ENCODE results near the gene SLC9A7. TPM values are rescaled to one million over a fixed set of nuclear protein-coding genes. Genes with fewer than 3 reads are reported as not detected.

SLC9A7 gene
- total RNA-seq, 2 experiments from 2014 or later = 2.9 to 3.9 TPM

DNA sequence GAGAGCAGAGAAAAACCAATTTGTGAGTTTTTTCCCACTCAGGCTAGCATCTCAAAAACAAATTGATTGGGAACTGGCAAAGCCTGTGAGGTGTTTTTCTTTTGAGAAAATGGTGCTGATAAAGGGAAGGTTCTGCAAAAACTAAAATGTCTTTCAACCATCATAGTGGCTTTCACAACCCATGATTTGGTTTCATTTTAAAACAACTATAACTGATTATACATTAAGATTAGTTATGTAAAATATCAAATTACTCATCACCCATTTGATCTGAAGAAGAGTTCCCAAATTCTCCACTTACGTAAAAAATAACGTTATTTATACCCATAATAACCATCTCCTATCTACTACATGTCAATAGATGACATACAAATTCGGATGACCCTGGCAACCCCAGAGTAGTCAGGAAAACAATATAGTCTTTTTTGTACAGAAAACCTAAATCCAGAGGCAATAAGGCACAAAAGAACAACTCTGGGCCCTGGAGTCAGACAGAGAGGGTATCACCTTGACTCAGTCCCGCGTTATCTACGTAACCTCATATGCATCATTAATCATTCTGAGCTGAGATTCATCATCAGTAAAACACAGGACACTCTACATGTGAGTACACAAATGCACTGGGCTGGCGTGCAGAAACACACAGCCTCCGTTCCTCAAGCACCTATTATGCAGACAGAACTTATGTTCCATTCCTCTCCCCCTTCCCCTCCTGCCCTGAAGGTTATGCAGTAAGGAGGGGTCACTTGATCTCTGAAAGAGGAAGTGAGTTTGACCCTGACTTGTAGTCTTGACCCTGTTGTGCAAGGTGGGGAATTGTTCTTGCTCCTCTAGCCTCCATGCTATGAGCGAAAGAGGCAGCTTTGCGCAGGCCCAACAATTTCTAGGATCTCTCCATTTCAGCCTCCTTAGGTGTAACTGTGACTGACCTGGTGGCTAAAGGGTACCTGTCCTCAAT, 82.2 kb downstream of the SLC9A7 start:
- H3K27me3 Mint-ChIP-seq = no peaks in the 10 kb centered on the region
- POLR2A ChIA-PET = no interaction called here
- ATAC-seq (ENCODE audit: low read depth) (no peak), DNase-seq (no peak)
- H3K9me3 Mint-ChIP-seq = no peaks in the 10 kb centered on the region
- H3K4me3 Mint-ChIP-seq = no peak overlapping the region
- no peaks in the 10 kb centered on the region for H3K4me1 Mint-ChIP-seq
- no peak overlapping the region for H3K27ac Mint-ChIP-seq
- peaks cover 4% of the 10 kb centered on the region for H3K36me3 Mint-ChIP-seq

DNA sequence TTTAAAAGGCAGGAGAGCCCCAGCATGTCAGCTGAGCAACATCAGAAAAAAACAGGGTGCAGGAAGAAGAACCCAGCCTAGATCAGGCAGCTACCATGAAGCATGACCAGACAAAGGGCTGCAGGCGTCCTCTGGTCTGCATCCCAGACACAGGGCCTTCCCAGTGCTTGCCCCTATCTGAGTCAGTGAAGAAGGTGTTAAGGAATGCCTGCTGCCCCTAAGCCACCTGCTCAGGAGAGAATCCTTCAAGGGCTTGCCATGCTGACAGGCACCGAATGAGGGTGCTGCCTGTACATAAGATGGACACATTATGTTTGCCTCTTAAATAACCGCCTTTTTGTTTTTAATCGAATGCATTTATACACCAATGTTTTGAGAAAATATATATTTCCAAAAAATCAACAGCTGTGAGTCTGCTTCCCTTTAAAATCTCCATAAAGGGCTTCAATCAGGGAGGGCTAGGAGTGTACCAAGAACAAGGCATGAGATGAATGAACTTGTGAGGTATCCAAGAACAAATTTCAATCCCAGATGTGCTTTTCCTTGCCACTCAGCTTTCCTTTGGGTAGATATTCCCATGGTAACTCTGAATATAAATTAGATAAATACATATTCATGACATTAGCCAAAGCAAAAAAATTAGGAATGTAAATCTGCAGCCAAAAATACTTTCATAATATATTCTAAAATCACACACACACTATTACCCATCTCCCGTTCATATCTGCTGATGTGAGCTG, 85.1 kb downstream of the SLC9A7 start:
- no peaks in the 10 kb centered on the region for H3K4me1 Mint-ChIP-seq
- no peak for ATAC-seq (ENCODE audit: low read depth)
- POLR2A ChIA-PET = no interaction called here

DNA sequence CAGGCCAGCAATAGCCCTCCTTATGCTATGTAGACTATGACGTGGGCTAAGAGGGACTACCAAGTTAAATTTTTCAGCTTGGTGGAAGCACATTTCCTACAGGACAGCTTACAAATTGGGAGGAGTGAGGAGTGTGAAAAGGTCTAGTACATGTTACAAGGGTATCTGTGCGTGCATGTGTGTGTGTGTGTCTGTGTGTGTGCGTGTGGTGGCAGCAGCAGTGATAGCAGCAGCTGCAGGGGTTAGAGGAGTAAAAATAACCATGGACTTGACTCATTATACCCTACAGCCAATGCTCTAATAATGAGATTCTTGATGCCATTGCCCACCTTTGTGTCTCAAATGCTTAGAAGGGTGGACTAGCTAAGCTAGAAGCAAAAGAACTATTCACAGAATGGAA, 88.6 kb downstream of the SLC9A7 start:
- Mint-ChIP-seq H3K4me3 (no peak overlapping the region), H3K36me3 (peaks cover 2% of the 10 kb centered on the region), H3K27ac (no peak overlapping the region), H3K9me3 (no peaks in the 10 kb centered on the region), H3K27me3 (no peaks in the 10 kb centered on the region), H3K4me1 (peaks cover 3% of the 10 kb centered on the region)
- no peak for DNase-seq
- ATAC-seq (ENCODE audit: low read depth) = no peak
- POLR2A ChIA-PET = no interaction called here

More for the DNA sequence above, 85.1 kb downstream of the SLC9A7 start:
- Mint-ChIP-seq H3K36me3 (peaks cover 4% of the 10 kb centered on the region), H3K27ac (no peak overlapping the region), H3K9me3 (no peaks in the 10 kb centered on the region), H3K27me3 (no peaks in the 10 kb centered on the region), H3K4me3 (no peak overlapping the region)
- no peak for DNase-seq

DNA sequence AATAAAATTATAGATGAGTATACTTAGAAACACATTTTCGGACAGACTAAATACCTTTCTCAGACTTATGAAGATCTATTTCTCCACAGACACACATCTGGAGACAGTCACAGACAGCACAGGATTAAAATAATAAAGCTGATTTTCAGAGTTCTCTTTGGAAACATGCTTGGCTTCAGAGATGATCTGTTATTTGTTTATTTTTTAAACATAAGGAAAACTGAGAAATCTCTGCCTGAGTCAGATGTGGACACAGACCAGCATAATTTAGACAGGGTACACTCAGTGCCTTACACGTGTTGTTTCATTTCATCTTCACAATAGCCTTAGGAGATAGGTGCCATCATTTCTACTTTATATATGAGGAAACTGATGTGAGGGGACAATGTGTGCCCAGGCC, 92.1 kb downstream of the SLC9A7 start:
- Mint-ChIP-seq H3K36me3 (peaks cover 7% of the 10 kb centered on the region), H3K4me1 (peaks cover 15% of the 10 kb centered on the region), H3K27me3 (no peaks in the 10 kb centered on the region), H3K9me3 (no peaks in the 10 kb centered on the region), H3K27ac (no peak overlapping the region), H3K4me3 (no peak overlapping the region)
- ATAC-seq (ENCODE audit: low read depth) (no peak), DNase-seq (no peak)
- POLR2A ChIA-PET = no interaction called here

DNA sequence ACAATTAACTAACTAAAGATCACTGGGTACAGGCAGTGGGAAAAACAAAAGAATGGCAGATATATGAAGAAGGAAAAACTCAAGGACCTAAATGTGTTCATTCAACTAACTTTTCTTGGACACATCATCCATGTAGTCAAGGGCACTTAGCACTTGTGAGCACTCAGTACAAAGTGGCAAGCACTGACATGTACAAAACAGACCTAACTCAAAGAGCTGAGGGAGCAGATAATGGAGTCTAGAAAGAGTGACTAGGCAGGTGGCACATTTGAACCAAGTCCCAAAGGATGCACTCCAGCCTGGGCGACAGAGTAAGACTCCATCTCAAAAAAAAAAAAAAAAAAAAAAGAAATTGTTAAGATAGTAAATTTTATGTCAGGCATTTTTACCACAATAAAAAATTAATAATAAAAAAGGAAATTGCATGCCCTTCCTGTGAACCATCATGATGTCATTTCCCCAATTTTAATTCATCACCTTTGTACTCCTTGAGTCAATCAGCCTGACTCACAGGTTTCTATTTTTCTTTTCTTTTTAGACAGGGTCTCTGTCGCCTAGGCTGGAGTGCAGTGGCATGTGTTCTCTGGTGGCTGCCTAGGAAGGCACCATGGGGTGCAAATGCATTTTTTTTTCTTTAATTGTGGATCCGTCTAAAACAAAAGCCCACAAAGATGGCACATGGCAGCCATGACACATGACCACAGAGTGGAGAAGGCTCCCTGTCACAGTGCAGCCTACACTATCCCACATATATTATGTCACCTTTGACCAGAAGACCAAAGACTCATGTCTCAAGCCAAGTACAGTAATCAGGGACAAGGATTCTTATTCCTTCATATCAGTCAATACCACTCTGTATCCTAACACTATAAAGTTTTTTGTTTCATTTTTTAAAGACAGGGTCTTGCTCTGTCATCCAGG, 93.4 kb downstream of the SLC9A7 start:
- Mint-ChIP-seq H3K36me3 (peaks cover 7% of the 10 kb centered on the region), H3K4me1 (peaks cover 15% of the 10 kb centered on the region), H3K27ac (peak overlapping the region; percentile 30), H3K9me3 (no peaks in the 10 kb centered on the region), H3K4me3 (no peak overlapping the region), H3K27me3 (no peaks in the 10 kb centered on the region)
- POLR2A ChIA-PET = no interaction called here
- no peak for DNase-seq
- ATAC-seq (ENCODE audit: low read depth) = no peak

DNA sequence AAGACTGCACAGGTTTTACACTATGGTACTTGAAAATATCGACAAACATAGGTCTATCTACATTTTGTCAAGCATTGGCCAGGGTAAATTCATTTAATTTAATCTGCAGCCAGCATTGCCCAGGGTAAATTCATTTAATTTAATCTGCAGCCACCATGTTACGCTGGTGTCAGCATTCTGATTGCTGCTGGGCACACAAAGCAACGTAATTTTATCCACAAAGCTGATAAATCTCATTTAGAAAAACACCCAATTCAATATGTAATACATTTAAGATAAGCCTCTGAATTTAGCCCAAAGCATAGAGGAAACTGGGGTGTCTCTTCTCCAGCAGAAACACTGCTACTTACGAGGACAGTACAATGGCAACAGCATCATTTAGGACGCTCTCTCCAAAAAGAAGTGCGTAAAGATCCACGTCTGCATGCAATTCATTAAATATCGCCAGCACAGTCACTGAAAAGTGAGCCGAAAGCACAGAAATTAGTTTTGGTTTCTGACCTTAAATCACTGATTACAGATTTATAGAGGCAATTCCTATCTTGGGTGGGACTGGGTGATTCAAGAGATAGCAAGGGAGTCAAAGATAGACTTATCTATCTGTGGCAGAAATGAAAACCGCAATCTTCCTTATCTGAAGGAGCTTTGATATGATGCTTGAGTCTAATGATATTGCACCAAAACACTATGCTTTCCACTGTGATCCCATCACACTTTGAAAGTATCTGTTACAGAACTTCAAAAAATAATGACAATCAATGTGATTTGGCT, 96.5 kb downstream of the SLC9A7 start:
- Mint-ChIP-seq H3K4me3 (no peak overlapping the region), H3K9me3 (no peaks in the 10 kb centered on the region), H3K27me3 (no peaks in the 10 kb centered on the region), H3K27ac (no peak overlapping the region), H3K36me3 (peaks cover 7% of the 10 kb centered on the region), H3K4me1 (peaks cover 15% of the 10 kb centered on the region)
- POLR2A ChIA-PET = no interaction called here
- no peak for DNase-seq
- no peak for ATAC-seq (ENCODE audit: low read depth)

DNA sequence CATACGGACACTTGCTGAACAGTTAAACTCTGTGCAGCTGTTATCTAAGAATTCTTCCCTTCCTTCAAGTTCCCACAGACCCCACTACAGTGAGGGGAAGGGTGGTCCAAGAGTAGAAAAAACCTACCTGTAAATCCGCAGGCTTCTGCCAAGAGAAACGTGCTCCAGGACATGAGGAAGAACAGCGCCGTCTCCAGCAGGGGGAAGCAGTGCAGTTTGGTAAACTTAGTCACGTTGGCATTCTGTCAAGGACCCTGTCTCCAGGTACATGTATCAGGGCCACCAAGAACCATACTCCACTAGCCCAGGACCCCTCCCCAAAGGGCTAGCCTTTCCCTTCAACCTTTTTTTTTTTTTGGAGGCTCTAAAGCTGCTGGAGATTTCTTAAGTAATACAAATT, 105.4 kb downstream of the SLC9A7 start:
- DNase-seq (no peak), ATAC-seq (ENCODE audit: low read depth) (no peak)
- H3K4me1 Mint-ChIP-seq = no peaks in the 10 kb centered on the region
- H3K9me3 Mint-ChIP-seq = no peaks in the 10 kb centered on the region
- no peaks in the 10 kb centered on the region for H3K36me3 Mint-ChIP-seq
- no peak overlapping the region for H3K4me3 Mint-ChIP-seq
- H3K27ac Mint-ChIP-seq = no peak overlapping the region
- no peaks in the 10 kb centered on the region for H3K27me3 Mint-ChIP-seq
- POLR2A ChIA-PET = no interaction called here

DNA sequence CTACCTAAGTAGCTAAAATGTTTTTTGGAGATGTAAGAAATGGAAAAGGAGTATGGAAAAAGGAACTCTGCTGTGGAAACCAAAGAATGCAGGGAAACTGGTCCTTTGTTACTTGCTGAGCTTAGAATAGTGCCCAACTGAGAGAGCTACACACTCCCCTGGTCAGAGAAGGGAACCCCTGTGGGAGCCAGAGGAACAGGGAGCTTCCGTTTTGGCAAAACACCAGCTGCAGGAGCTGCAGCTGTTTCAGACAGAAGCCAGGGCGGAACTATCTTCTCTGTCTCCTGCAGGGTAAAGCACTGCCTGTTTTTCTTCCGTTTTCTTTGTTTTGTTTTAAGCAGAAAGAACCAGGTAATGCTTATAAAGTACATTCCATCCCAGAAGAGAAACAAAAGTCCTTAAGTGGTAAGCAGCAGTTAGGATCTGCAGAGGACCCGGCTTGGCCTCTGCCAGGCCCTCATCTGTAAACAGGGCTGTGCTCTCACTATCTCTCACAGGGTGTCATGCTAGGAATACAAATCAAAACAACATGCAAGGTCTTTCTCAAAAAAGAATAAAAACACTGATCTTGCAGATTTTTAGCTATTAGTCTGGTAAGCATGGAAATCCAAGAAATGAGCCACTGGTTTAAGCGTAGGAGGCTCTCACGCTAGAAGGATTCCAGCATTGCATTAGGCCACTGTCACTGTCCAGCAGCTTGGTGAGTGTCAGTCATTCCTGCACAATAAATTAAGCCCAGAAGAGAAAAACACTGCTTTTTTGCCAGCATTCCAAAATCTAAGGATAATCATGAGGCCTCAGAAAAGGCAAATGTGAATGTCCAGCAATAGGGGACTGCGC, 109.3 kb downstream of the SLC9A7 start:
- ATAC-seq (ENCODE audit: low read depth) = no peak
- H3K4me3 Mint-ChIP-seq = no peak overlapping the region

DNA sequence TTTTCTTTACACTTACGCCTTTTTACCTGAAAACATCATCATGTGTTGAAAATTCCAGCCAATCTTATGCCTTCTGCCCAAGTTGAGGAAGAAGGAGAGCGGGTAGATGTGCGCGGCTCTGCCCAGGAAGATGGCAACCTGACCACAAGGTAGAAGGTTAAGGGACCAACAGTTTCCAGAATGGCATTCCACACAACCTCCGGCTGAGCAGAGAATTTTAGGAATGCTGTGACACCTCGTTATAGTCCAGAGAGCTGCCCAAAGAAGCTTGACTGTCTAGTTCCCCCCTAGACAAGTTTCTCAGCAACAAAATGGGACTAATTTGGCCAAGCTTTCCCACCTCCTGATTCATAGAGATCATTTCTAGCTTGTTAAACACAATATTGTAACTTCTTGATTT, 110.3 kb downstream of the SLC9A7 start:
- DNase-seq (no peak), ATAC-seq (ENCODE audit: low read depth) (no peak)
- H3K4me1 Mint-ChIP-seq = peaks cover 5% of the 10 kb centered on the region
- H3K27ac Mint-ChIP-seq = no peak overlapping the region
- no peaks in the 10 kb centered on the region for H3K27me3 Mint-ChIP-seq
- POLR2A ChIA-PET = no interaction called here
- H3K9me3 Mint-ChIP-seq = no peaks in the 10 kb centered on the region
- peaks cover 3% of the 10 kb centered on the region for H3K36me3 Mint-ChIP-seq
- no peak overlapping the region for H3K4me3 Mint-ChIP-seq

More for the DNA sequence above, 109.3 kb downstream of the SLC9A7 start:
- no peak for DNase-seq
- Mint-ChIP-seq H3K27ac (no peak overlapping the region), H3K9me3 (no peaks in the 10 kb centered on the region), H3K36me3 (peaks cover 3% of the 10 kb centered on the region), H3K4me1 (peaks cover 5% of the 10 kb centered on the region), H3K27me3 (no peaks in the 10 kb centered on the region)
- POLR2A ChIA-PET = no interaction called here

DNA sequence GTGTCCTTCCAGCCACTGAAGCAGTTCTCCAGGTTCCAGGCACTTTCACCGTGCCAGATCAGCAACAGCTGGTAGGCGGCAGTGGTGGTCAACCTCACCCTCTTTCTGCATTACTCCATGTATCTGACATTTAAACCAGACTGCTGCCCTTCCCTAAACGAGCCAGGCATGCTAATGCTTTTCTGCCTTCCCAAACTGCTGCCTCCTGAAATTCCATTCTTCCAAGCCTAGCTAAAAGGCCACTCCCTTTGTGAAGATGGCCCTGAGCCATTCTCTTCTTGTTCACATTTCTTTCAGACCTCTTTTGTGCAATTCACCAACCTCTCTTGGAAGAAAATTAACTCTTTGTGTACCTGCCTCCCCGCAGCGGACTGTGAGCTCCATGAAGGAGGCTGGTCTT, 111.7 kb downstream of the SLC9A7 start:
- no peak overlapping the region for H3K4me3 Mint-ChIP-seq
- H3K27me3 Mint-ChIP-seq = no peaks in the 10 kb centered on the region
- H3K9me3 Mint-ChIP-seq = no peaks in the 10 kb centered on the region
- no peak overlapping the region for H3K27ac Mint-ChIP-seq
- DNase-seq = no peak
- H3K4me1 Mint-ChIP-seq = peaks cover 5% of the 10 kb centered on the region
- ATAC-seq (ENCODE audit: low read depth) = no peak
- peaks cover 3% of the 10 kb centered on the region for H3K36me3 Mint-ChIP-seq
- POLR2A ChIA-PET = no interaction called here

DNA sequence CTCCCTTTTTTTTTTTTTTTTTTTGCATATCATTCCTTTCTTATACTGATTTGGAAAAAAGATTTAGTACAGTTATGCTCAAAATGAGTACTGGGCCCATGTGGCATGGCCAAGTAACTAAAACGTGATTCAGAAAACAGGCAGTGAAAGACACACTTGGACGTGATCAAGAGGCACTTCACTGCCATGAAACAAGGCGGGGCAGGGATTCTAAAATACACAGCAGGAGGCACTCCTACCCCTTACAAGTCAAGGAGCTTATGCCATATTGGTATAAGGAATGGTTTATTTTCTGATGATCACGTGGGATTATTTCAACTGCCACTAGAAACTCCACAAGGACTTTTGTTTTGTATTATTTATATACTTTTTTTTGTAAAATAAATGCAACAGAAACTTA, 113.3 kb downstream of the SLC9A7 start:
- Mint-ChIP-seq H3K9me3 (no peaks in the 10 kb centered on the region), H3K36me3 (peaks cover 3% of the 10 kb centered on the region), H3K4me3 (no peak overlapping the region), H3K27ac (no peak overlapping the region), H3K27me3 (no peaks in the 10 kb centered on the region), H3K4me1 (peaks cover 9% of the 10 kb centered on the region)
- ATAC-seq (ENCODE audit: low read depth) = no peak
- POLR2A ChIA-PET = interaction anchor here (0.7 kb wide), 2 partner anchors 34 to 1540 kb away, joined by 6 read pairs; no protein-coding TSS in a partner anchor
- DNase-seq = no peak

DNA sequence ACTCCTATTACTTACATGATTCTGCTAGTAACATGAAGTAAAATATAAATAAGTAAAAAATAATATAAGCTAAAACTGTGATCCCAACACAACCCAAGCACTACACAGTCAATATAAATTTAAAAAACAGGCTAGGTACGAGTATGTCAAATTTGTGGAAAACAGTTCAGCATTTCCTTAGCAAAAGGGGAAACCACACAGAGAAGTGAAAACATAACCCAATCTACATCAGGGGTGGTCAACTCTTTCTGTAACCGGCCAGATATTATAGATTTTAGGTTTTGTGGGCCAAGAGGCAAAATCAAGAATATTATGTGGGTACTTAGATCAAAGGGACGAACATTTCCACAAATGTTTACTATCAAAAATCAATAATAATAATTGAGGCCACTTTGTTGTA, 115.3 kb downstream of the SLC9A7 start:
- H3K36me3 Mint-ChIP-seq = peaks cover 3% of the 10 kb centered on the region
- no peak overlapping the region for H3K4me3 Mint-ChIP-seq
- H3K27me3 Mint-ChIP-seq = no peaks in the 10 kb centered on the region
- DNase-seq = no peak
- no peak for ATAC-seq (ENCODE audit: low read depth)
- POLR2A ChIA-PET = no interaction called here
- H3K9me3 Mint-ChIP-seq = no peaks in the 10 kb centered on the region
- H3K4me1 Mint-ChIP-seq = peaks cover 9% of the 10 kb centered on the region
- H3K27ac Mint-ChIP-seq = no peak overlapping the region
